Fibroblast of skin of left quadriceps (primary cell): Measurements from ENCODE around the gene TYW1B.
"Not testable (repeated sequence)": the region's sequence is repeated elsewhere in the genome, so short reads cannot be mapped to it uniquely, and the experiment has no call there.

Experiments
- DNase-seq, 2 experiments: peaks; one replicate each; pipeline ENCODE4 v3.0.0-alpha.2; 2013; ENCODE audit warnings: low read depth in 2 of 2

Gene TYW1B

DNA sequence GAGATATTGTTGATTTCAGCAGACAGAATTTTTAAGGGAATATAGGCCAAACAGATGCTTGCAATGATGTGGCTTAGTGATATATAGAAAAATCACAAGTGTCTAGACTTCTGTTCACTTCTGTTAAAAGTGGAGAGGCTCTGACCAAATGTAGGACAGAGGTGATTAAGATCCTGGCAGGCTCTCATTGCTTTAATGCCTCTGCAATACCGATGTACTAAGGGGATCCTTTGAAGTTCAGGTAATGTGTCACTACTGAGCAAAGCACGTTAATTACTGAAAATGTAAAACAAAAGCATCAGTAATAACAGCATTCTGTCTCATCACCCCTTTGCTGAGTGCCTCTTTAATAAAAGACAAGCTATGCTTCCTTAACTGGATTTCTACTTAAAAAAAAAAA, 131.4 kb downstream of the TYW1B start:
- not testable (repeated sequence) for DNase-seq

DNA sequence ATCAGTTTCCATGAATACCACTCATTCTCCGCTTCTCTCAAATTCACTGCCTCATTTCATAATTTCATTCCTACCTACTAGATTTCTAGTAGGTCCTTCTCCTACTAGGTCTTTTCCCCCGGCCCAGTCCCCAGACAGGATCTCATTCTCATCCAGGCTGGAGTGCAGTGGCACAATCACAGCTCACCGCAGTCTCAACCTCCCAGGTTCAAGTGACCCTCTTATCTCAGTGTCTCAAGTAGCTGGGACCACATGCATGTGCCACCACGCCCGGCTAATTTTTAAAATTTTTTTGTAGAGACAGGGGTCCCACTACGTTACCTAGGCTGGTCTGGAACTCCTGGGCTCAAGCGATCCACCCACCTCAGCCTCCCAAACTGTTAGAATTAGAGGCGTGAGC, 132.5 kb downstream of the TYW1B start:
- DNase-seq, result not testable (repeated sequence)

DNA sequence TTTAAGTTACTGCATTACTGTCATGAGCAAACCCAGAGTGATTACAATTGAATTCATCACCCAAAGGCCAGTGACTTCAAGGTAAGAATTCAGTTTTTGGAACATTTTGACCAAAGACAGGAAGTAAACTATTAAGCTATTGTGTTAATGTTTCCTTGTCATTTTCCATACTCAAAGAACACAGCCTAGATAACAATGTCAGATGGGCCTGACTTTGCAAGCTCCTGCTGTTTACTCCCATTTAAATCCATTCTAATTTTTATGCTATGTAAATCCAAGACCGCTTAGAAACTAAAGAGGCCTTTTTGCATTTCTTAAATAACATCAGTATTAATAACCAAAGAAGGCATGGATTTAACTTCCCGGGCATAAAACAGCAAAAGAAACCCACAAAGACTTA, 136.6 kb downstream of the TYW1B start:
- not testable (repeated sequence) for DNase-seq

DNA sequence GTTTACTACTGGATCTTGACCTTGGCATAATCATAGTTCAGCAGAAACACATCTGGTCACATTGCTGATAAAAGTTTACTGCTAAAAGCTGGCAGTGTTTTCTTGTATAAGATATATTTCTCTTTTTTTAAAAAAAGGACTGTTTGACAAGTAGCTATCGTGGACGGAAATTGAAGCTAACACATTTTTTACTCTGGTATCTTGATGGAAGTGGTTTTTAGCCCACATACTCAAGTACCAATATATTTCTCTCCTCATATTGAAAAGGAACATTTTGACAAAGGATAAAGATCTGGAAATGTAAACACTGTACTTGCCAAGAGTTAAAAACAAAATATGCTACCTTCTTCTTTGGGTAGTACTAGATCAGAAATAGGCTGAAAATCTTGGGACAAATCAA, 137.8 kb downstream of the TYW1B start:
- not testable (repeated sequence) for DNase-seq

DNA sequence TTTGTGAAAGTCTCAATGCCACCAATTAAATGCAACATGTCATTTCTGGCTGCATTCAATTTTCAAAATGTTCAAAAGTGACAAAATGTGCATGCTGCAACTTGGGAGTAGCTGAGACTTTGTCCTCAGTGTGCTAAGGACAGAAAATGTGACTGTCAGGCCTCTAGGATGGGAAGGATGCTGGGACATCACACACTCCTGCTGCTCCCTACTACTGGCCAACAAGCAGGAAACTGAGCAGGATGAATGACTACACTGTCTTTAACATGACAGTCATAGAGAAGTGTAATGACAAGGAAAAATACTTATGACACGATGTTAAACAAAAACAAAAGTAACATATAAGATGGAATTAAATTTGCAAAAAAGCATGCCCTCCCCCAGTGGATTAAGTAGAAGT, 138.7 kb downstream of the TYW1B start:
- DNase-seq, result not testable (repeated sequence)

DNA sequence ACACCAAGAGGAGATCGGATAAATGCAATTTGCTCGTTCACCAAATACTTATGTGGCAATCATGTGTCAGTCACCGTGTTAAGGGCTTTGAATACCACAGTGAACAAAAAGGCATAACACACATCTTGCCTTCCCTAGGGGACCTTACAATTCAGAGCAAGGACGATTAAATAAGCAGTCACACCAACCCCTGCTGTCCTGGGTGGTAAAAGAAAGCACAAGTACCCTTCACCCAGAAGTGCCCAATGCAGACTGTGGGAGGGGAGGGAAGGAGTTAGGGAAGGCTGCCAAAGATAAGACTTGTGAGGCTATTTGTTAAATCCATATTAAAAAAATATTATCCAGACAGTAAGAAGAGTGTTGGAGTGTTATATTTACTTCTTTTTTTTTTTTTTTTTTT, 146.8 kb downstream of the TYW1B start:
- not testable (repeated sequence) for DNase-seq

DNA sequence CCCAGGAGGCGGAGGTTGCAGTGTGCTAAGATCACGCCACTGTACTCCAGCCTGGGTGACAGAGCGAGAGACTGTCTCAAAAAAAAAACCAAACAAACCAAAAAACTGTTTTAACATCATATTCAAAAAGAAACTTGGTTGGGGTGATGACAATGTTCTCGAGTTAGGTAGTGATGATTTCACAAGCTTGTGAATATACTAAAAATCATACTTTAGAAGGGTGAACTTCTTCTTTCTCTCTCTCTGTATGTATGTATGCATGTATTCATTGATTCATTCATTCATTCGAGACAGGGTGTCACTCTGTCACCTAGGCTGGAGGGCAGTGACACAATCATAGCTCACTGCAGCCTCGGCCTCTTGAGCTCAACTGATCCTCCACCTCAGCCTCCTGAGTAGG, 151.1 kb downstream of the TYW1B start:
- not testable (repeated sequence) for DNase-seq

DNA sequence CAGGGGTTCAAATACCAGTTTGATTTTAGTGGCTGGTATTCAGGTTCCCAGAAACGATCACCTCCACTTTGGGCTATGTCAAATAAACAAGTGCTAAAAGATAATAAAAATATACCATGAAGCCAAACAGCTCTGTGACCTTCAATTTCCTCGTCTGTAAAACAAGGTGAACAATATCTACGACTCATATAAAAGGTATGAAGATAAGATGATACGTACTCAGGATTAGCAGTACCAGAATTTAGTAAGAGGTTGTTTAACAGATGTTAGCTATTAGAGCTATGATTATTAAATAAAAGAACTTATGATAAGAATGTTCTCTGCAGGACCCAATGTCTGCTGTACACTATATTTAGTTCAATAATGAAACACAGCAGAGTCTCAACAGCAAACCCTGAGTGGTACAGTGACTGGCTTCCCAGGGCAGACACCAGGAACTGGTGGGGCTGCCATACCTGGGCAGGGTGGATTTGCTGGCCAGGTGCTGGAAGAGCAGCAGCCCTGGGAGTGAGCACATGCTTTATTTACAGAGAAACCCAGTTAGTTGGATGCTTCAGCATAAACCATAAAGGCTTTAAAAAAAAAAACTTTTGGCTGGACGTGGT, 151.8 kb downstream of the TYW1B start:
- not testable (repeated sequence) for DNase-seq

DNA sequence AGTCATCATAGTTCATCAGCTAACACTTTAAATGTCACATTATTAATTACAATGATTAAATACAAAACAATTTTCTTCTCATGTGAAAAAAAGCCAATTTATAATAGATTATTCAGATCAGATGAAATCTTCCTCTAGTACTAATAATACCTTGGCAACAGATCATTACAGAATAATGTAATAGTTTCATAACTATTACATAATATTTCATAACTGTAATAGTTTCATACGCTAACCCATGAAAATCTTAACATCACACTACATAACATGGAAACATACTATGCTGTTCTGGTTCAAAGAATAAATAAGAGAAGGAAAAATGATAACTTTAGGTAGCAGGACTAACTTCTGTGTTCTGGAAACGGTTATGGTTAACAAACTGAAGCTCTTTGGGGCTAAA, 152.3 kb downstream of the TYW1B start:
- DNase-seq, result not testable (repeated sequence)

DNA sequence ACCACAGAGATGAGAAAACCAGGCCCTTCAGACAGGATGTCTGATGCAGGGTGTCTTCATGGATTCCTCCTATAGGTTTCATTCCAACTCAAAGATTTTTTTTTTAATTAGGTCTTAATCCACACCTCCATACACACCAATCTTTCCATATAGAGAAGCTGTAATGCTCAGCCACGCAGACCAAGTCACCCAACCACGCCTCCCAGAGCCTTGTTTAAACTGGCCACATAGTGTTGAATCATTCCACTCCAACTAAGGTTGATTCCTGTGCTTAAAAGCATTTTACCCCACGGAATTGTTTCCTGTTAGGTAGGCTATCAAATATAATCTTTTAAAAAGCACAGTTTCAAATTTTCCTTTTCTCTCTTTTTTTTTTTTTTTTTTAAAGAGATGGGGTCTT, 153.6 kb downstream of the TYW1B start:
- DNase-seq, result no peak

DNA sequence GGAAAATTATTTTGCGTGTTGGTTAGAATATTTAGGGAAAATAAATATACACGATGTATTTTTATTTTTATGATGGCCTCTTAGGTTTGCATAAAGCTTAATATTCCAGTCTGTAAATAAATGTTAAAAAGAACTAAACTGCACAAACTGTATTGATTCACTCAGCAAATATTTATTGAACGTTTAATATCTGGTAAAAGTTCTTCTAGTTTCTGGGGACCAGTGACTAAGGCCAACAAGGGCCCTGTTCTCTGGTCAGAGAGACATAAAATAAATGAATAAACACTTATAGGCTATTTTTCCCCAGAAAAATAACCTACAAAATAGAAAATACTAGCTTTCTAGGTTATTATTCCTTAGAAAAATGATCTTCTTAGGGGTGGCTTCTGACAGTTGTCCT, 157.2 kb downstream of the TYW1B start:
- not testable (repeated sequence) for DNase-seq

DNA sequence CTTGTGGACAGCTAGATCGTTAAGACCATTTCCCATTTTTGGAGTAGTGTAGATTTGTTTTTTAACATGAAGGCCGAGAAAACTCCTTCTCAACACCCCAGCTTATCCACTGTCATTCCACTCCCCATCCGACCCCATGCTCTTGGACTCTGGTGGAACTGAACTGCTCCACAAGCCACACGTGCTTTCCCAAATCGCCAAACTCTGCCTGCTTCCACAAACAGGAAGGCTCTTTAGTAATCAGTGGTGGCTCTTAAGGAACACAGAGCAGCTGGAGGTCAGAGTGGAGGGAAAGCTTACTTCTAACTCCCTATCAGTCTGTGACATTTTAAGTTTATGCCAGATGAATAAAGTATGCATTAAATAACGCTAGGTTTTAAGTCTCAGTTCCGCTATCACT, 159.6 kb downstream of the TYW1B start:
- not testable (repeated sequence) for DNase-seq

DNA sequence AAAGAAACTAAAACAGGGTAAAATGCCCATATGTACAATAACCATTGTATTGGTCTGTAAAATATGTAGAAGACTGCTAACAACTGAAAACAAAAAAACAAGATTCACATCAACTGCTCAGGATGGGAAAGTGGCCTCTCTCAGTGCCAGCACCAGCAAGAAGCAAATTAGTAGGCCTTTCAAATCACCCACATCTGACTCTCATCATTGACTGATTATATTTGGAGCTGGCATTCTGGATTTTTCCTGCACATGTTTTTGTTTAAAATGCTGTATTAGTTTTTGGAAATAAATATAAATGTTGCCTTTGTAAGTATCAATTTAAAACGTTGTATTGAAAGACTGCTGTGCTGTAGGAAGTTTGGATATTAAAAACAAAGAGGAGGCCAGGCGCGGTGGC, 161.0 kb downstream of the TYW1B start:
- DNase-seq, result not testable (repeated sequence)

DNA sequence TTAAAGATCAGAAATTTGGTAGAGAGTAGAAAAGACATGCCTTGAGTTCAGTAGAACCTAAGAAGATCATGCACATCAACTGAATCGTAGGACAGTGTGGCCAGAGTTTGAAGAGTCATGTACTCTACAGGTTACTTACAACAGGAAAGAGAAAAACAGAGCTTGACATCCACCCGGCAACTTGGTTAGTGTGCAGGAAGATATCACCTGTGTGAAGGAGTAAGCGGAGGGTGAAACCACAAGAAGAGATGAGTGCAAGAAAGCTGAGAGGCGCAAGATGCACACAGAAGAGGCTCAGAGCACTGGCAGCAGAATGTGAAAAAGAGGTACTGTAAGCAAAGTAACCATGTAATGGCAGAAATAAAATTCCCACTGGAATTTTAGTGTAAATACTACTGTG, 179.4 kb downstream of the TYW1B start:
- not testable (repeated sequence) for DNase-seq

DNA sequence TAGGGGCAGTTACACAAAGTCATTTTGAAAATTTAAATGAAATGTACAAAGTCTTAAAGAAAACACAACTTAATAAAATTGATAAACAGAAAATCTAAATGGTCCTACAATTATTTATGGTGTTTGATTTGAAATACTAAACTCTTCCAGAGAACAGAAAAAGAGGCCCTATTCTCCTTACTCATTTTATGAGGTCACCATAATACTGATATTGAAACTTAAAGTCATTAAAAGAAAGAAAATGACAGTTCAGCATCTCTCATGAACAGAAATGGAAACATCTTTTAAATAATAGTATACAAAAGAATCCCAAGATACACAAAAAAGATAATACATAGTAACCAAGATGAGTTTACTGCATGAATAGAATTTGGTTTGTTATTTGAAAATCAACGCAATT, 184.3 kb downstream of the TYW1B start:
- DNase-seq, result not testable (repeated sequence)

DNA sequence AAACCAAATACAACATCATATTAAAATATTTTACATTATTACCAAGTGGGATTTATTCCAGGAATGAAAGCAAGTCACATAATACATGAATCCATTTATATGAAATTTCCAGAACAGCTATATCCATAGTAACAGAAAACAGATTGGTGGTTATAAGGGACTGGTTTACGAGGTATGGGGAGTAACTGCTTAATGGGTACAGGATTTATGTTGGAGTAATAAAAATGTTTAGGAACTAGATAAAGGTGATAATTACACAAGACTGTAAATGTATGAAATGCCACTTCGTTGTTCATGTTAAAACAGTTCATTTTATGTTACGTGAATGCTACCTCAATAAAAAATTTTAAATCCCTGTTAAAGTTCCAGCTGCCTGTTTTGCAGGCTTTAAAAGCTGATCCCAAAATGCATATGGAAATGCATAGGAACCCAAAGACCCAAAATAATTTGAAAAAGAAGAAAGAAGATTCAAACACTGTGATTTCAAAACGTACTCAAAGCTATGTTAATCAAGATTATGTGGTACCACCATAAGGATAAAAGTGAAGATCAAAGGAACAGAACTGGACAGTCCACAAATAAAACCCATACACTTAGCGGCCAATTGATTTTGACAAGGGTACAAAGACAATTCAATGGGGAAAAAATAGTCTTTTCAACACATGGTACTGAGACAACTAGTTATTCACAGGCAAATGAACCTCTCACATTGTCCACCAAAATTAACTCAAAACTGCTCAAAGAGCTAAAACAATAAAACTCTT, 186.3 kb downstream of the TYW1B start:
- not testable (repeated sequence) for DNase-seq

DNA sequence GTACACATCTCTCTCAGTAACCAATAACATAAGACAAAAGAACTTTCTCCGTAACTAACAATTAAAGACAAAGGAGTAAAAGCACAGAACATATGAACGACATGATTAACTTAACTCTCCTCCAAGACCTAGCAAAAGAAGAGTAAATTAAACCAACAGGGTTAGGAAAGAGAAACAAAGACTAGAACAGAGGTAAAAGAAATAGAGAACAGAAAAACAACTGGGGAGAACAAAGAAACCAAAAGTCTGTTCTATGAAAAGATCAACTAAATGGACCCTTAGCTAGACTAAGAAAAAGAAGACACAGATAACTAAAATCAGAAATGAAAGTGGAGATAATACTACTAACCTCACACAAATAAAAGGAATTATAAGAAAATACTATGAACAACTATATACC, 187.3 kb downstream of the TYW1B start:
- DNase-seq, result not testable (repeated sequence)

DNA sequence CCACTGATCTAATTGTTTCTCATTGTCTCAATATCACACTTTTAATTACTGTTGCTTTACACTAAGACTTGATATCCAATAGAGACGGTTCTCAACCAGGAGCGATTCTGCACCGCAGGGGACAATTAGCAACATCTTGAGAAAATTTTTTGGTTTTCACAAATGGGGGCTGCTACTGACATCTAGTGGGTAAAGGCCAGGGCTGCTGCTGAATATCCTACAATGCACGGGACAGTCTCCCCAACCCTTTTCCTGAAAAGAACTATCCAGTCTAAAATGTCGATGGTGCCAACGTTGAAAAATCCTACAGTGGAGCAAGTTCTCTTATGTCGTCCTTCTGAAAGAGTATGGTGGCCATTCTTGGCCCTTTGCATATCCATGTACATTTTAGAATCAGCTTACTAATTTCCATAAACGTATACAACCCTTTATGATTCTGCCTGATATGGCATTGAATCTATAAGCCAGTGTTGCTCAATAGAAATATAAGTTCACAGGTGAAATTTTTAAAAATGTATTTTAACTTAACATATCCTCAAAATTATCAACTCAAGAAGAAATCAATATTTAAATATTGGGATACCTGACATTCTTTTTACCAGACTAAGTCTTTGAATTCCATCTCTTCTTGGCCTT, 192.6 kb downstream of the TYW1B start:
- DNase-seq, result not testable (repeated sequence)

DNA sequence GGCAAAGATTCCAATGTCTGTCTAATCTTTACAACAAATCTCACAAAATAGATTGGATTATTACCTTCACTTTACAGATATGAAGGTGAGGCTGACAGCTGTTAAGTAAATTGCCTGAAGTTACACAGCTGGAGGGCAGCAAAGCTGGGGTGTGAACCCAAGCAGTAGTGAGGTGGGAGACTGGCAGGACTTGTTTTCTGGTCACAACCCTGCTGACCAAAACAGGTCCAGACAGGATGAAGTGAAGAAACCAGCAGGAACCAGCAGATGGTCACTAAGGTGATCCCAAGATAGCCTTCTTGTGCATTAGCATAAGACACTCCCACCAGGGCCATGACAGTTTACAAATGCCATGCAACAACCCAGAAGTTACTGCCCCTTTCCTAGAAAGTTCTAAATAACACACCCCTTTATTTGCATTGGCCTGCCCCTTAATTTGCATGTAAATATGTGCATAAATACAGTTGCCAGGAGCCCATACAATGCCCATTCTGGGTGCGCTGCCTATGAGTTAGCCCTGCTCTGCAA, 195.2 kb downstream of the TYW1B start:
- not testable (repeated sequence) for DNase-seq

DNA sequence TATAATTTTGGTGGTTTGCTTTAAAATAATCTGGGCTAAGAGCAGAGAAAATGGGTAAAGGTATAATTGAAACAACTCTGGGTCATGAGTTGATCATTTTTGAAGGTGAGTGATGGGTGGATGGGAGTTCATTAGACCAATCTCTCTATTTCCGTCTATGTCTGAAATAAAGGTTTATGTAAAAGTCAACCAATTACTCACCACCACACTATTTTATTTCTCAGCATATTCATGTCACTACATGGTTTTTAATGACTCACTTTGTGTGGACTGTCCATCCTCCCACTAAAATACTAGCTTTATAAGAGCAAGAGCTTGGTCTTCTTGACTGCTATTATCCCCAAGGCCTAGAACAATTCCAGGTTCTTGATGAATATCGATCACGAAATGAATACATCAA, 199.6 kb downstream of the TYW1B start:
- not testable (repeated sequence) for DNase-seq

DNA sequence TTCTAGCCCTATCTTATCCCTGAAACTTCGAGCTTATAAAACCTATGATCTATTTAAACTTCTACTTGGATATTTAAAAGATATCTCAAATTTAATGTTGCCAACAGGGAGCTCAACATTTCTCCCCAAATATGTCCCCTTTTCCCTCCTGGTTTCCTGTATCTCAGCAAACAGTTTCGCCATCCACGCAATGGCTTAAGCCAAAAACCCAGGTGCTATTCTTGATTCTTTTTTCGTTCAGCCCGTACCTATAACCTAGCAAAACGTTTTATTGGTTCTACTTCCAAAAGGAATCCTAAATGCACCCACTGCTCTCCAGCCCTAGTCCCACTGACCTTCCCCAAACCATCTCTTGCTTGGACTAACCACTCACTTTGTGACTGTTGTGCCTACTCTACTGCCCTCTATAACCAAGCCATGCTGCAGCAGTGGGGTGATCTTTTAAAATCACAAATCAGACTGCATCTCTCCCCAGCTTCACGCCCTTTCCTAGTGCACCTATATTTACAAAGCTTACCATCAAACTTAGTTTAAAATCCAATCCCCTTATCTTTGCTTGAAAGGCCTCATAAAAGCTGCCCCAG, 201.5 kb downstream of the TYW1B start:
- not testable (repeated sequence) for DNase-seq

DNA sequence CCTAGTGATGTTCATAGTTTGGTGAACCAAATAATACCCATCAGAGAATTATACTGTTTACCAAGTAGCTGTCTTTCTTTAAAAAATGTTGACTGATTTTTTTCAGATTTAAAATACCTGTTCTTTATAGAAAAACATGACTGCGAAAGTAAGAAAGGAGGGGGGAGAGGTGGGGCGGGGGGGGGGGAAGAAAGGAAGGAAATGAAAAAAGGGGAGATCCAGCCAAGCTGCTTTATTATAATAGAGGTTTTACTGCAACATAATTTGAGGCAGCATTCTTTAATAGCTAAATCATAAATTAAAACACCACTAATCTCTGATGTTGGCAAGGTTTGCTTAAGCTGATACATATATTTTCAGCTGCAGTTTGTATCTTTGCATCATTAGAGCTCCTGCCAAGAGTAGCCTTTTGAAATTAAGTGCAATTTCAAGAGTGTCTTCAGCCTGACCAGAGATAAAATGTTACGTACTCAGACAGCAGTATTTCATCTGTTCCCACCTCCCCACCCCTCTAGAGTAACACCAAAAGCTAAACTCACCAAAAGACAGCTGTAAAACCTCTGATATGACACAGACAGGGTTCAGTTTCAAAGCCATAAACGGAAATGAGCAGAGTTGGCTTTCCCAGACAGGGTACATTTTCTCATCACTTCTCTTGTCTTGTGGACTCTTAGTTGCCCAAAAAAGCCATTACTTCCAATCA, 202.1 kb downstream of the TYW1B start:
- peak in 1 of 2 experiments; percentile 3 for DNase-seq
